GM23248 (cell line): ENCODE measurements around the gene NOX4. TPM values are rescaled to one million over a fixed set of nuclear protein-coding genes. Genes with fewer than 3 reads are reported as not detected.

Experiments
- DNase-seq: peaks from one replicate; pipeline ENCODE4 v3.0.0-alpha.2; 2015
- H2AFZ ChIP-seq: fragments of 200-600 bp; sonication (generic); 2 replicates; pipeline ENCODE4 v1.6.1; 2016; ENCODE audit warnings: antibody characterized with exemption
- H3F3A ChIP-seq: fragments of 200-600 bp; sonication (generic); 2 replicates; pipeline ENCODE4 v1.6.1; 2016; ENCODE audit warnings: mild to moderate bottlenecking, antibody characterized with exemption, mixed run types; ENCODE audit not compliant: insufficient read depth
- H3K27ac ChIP-seq: fragments of 200-600 bp; sonication (generic); 2 replicates; pipeline ENCODE4 v1.5.1; 2016; ENCODE audit warnings: mild to moderate bottlenecking
- H3K27me3 ChIP-seq: fragments of 200-600 bp; sonication (generic); replicated peaks from 2 replicates; pipeline ENCODE4 v1.6.1; 2016; ENCODE audit warnings: mild to moderate bottlenecking; ENCODE audit not compliant: insufficient read depth
- H3K36me3 ChIP-seq: fragments of 200-600 bp; sonication (generic); 2 replicates; pipeline ENCODE4 v1.6.1; 2016; ENCODE audit warnings: low read depth, mild to moderate bottlenecking
- H3K4me1 ChIP-seq: fragments of 200-600 bp; sonication (generic); 2 replicates; pipeline ENCODE4 v1.6.1; 2016; ENCODE audit warnings: mild to moderate bottlenecking; ENCODE audit not compliant: insufficient read depth
- H3K4me2 ChIP-seq: fragments of 200-600 bp; sonication (generic); one replicate; pipeline ENCODE4 v1.6.1; 2016; ENCODE audit warnings: mild to moderate bottlenecking; ENCODE audit not compliant: unreplicated experiment
- H3K4me3 ChIP-seq: fragments of 200-600 bp; sonication (generic); 2 replicates; pipeline ENCODE4 v1.5.1; 2016; ENCODE audit warnings: mild to moderate bottlenecking
- H3K79me2 ChIP-seq: fragments of 200-600 bp; sonication (generic); 2 replicates; pipeline ENCODE4 v1.6.1; 2016; ENCODE audit warnings: mild to moderate bottlenecking; ENCODE audit not compliant: insufficient read depth
- H3K9ac ChIP-seq: fragments of 200-600 bp; sonication (generic); 2 replicates; pipeline ENCODE4 v1.6.1; 2016; ENCODE audit warnings: mild to moderate bottlenecking
- H3K9me2 ChIP-seq: fragments of 200-600 bp; sonication (generic); 2 replicates; pipeline ENCODE4 v1.6.1; 2016; ENCODE audit warnings: mixed run types, mild to moderate bottlenecking, moderate library complexity; ENCODE audit not compliant: insufficient read depth
- H3K9me3 ChIP-seq: fragments of 200-600 bp; sonication (generic); one replicate; pipeline ENCODE4 v1.6.1; 2017; ENCODE audit warnings: low read depth
- H4K20me1 ChIP-seq: fragments of 200-600 bp; sonication (generic); 2 replicates; pipeline ENCODE4 v1.6.0; 2016; ENCODE audit not compliant: insufficient read depth
- EZH2 ChIP-seq: fragments of 200-600 bp; sonication (generic); IDR thresholded peaks from 2 replicates; pipeline ENCODE4 v1.6.1; 2018; ENCODE audit warnings: antibody characterized with exemption, mild to moderate bottlenecking; ENCODE audit not compliant: insufficient read depth, poor library complexity, severe bottlenecking
- EZH2phosphoT487 ChIP-seq: fragments of 200-600 bp; sonication (generic); IDR thresholded peaks from 2 replicates; pipeline ENCODE4 v1.6.1; 2018; ENCODE audit warnings: antibody characterized with exemption, moderate library complexity, mild to moderate bottlenecking, low read depth; ENCODE audit not compliant: insufficient read depth
- WGBS, 2 experiments: methylation state at CpG; one replicate each; pipeline ENCODE4 v1.1.6; 2015 to 2017; ENCODE audit warnings: low lambda C conversion rate in 2 of 2, low coverage in 1 of 2; ENCODE audit errors: missing lambda C conversion rate in 2 of 2; 5-methylcytosine and 5-hydroxymethylcytosine counted together
- in situ Hi-C: fragments of 300-500 bp; cut with MboI; formaldehyde crosslinking; loops from 2 replicates; pipeline ENCODE4 v1.15.0; 2020
- polyA plus RNA-seq: library from polyadenylated mRNA; unstranded; fragments of >200 nt; fragmentation: Nextera tagmentation; extraction: Ambion mirVana; gene quantifications from 2 replicates; pipeline ENCODE4 v1.2.1, GENCODE V29; 2016
- total RNA-seq: library from RNA; depleted of rRNA; stranded (reverse); fragments of >200 nt; shearing (Covaris generic); gene quantifications from 2 replicates; pipeline ENCODE4 v1.2.3, GENCODE V29; 2014

NOX4 gene
- total and polyA plus RNA-seq, 2 experiments from 2014 or later = 0.54 to 1.4 TPM

DNA sequence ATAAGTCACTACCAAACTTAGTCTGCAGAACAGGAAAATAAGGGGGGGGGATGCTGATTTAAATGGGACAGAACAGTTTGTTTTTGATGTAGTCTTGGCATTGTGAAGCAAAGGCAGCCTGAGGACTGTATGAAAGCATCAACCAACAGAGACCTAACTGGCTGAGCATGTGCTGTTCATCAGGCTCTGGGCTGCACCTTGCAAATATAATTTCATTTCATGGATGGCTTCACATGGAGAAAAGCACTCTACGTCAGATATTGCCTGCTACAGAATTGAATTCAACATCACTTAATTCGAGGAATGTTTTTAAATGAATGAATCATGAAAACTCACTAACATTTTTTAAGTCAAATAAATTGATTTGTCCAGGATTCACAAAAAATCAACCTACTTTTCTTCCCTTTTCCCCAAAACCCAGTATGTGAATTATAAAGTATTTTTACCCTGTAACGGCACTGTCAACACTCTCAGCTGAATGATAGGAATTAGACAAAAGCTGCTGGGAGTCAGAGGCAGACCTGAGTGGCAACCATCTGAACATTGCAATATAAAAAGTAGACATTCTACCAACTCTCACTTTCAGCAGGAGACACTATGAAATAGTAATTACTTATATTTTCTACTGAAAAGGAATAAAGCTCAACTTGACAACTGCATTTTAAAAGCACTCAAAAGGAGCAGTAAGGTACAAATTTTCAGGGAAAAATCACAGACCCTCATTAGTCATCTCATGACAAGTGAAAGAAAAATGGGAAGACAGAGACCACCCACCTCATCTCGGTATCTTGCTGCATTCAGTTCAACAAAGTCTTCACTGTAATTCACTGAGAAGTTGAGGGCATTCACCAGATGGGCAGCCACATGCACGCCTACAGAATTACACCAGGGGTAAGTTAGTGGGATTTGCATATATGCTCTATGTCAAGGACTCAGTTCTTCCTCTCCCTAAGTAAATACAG, 47.5 kb downstream of the NOX4 start:
- WGBS, 2 experiments = 58 to 59% methylated on average over 5 of the region's 5 CpGs
- no peak overlapping the region for H3K27ac ChIP-seq
- in situ Hi-C loops = no loop called here
- no peak overlapping the region for H3K4me3 ChIP-seq
- no peaks in the 10 kb centered on the region for H3K9me3 ChIP-seq
- no peak for DNase-seq
- no peaks in the 10 kb centered on the region for H3K79me2 ChIP-seq
- no peak overlapping the region for H2AFZ ChIP-seq
- TF ChIP-seq EZH2phosphoT487 (no peak), EZH2 (no peak)
- H3K4me2 ChIP-seq = no peak overlapping the region
- H3K9ac ChIP-seq = no peak overlapping the region
- H3K4me1 ChIP-seq = no peaks in the 10 kb centered on the region
- H3K27me3 ChIP-seq = no peaks in the 10 kb centered on the region
- H3K36me3 ChIP-seq = no peaks in the 10 kb centered on the region
- H3K9me2 ChIP-seq = no peaks in the 10 kb centered on the region
- H3F3A ChIP-seq = no peaks in the 10 kb centered on the region
- H4K20me1 ChIP-seq = no peaks in the 10 kb centered on the region

GRCh38 chr11:89442801-89443200, 48.4 kb downstream of the NOX4 start:
- Histone ChIP-seq H3K27me3 (no peaks in the 10 kb centered on the region), H3K4me3 (no peak overlapping the region), H3K9me3 (no peaks in the 10 kb centered on the region), H3F3A (no peaks in the 10 kb centered on the region), H3K36me3 (no peaks in the 10 kb centered on the region), H3K27ac (no peak overlapping the region), H3K4me2 (no peak overlapping the region), H4K20me1 (no peaks in the 10 kb centered on the region), H3K9ac (no peak overlapping the region), H3K4me1 (no peaks in the 10 kb centered on the region), H2AFZ (no peak overlapping the region), H3K79me2 (no peaks in the 10 kb centered on the region), H3K9me2 (no peaks in the 10 kb centered on the region)
- in situ Hi-C loops = no loop called here
- no peak for DNase-seq
- 79 to 85% methylated on average over 2 of the region's 2 CpGs for WGBS, 2 experiments
- TF ChIP-seq EZH2phosphoT487 (no peak), EZH2 (no peak)

DNA sequence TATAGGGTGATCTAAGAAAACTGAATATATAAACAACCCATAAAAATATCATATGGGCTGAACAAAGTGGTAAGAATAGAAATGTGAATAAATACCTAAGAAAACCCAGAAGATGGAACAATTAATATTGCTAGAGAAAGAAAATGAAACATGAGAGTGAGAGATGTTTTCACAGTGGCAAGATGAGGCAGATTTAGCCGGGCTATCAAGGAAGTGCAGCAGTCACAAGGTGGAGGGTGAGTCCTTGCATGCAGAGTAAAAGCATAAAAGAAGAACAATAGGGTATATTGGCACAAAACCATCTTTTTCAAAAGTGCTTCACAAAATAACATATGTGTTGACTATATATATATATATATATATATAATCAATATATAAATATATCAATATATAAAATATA, 49.6 kb downstream of the NOX4 start:
- H3K9me2 ChIP-seq = no peaks in the 10 kb centered on the region
- no peak overlapping the region for H3K27ac ChIP-seq
- no peak overlapping the region for H3K4me2 ChIP-seq
- in situ Hi-C loops = no loop called here
- H3K9me3 ChIP-seq = no peaks in the 10 kb centered on the region
- no peaks in the 10 kb centered on the region for H3K27me3 ChIP-seq
- H4K20me1 ChIP-seq = no peaks in the 10 kb centered on the region
- H3K79me2 ChIP-seq = no peaks in the 10 kb centered on the region
- H3F3A ChIP-seq = no peaks in the 10 kb centered on the region
- no peak overlapping the region for H2AFZ ChIP-seq
- H3K36me3 ChIP-seq = no peaks in the 10 kb centered on the region
- WGBS, 2 experiments = 9 to 11% methylated on average over 1 of the region's 1 CpG
- no peak overlapping the region for H3K4me3 ChIP-seq
- DNase-seq = no peak
- no peak overlapping the region for H3K9ac ChIP-seq
- TF ChIP-seq EZH2phosphoT487 = no peak
- TF ChIP-seq EZH2 = no peak
- H3K4me1 ChIP-seq = no peaks in the 10 kb centered on the region

GRCh38 chr11:89437317-89437716, 53.9 kb downstream of the NOX4 start:
- Histone ChIP-seq H3K36me3 (no peaks in the 10 kb centered on the region), H3K9me2 (no peaks in the 10 kb centered on the region), H4K20me1 (no peaks in the 10 kb centered on the region), H3K79me2 (no peaks in the 10 kb centered on the region), H3K9ac (no peak overlapping the region), H3F3A (no peaks in the 10 kb centered on the region), H3K27me3 (no peaks in the 10 kb centered on the region), H3K4me3 (no peak overlapping the region), H3K27ac (no peak overlapping the region), H2AFZ (no peak overlapping the region), H3K4me2 (no peak overlapping the region), H3K4me1 (no peaks in the 10 kb centered on the region), H3K9me3 (no peaks in the 10 kb centered on the region)
- 86 to 95% methylated on average over 1 of the region's 1 CpG for WGBS, 2 experiments
- TF ChIP-seq EZH2phosphoT487 (no peak), EZH2 (no peak)
- DNase-seq = no peak
- in situ Hi-C loops = no loop called here
